Thymus (tissue), 11 donors: ENCODE data around the gene CGAS. TPM values are rescaled to one million over a fixed set of nuclear protein-coding genes. Genes with fewer than 3 reads are reported as not detected.
"Not testable (repeated sequence)": the region's sequence is repeated elsewhere in the genome, so short reads cannot be mapped to it uniquely, and the experiment has no call there.

Experiments
- DNase-seq, 9 donors: peaks; one replicate each; pipeline ENCODE4 v3.0.0-alpha.2; 2013; ENCODE audit warnings: low spot score in 9 of 9, low read depth in 6 of 9, missing footprints in 1 of 9
- H3K27ac ChIP-seq, 2 donors: one replicate each; pipeline ENCODE4 v1.5.1; 2013; ENCODE audit warnings: control low read depth in 1 of 2, low read depth in 1 of 2, low read length in 1 of 2, mild to moderate bottlenecking in 1 of 2, moderate library complexity in 1 of 2
- H3K27me3 ChIP-seq, 2 donors: one replicate each; pipeline ENCODE4 v1.5.1; 2013; ENCODE audit warnings: low read length in 1 of 2; ENCODE audit not compliant: control insufficient read depth in 2 of 2, insufficient read depth in 1 of 2
- H3K36me3 ChIP-seq, 2 donors: one replicate each; pipeline ENCODE4 v1.5.1; 2013; ENCODE audit warnings: low read length in 1 of 2, mild to moderate bottlenecking in 1 of 2, moderate library complexity in 1 of 2; ENCODE audit not compliant: control insufficient read depth in 2 of 2, insufficient read depth in 2 of 2
- H3K4me1 ChIP-seq, 2 donors: one replicate each; pipeline ENCODE4 v1.5.1; 2013; ENCODE audit warnings: low read length in 2 of 2; ENCODE audit not compliant: control insufficient read depth in 2 of 2, insufficient read depth in 2 of 2
- H3K4me3 ChIP-seq, 2 donors: one replicate each; pipeline ENCODE4 v1.5.1; 2013; ENCODE audit warnings: low read length in 2 of 2, control low read depth in 1 of 2, mild to moderate bottlenecking in 1 of 2
- H3K9me3 ChIP-seq, 2 donors: one replicate each; pipeline ENCODE4 v1.5.1; 2013; ENCODE audit warnings: low read length in 1 of 2, mild to moderate bottlenecking in 1 of 2; ENCODE audit not compliant: control insufficient read depth in 2 of 2, insufficient read depth in 1 of 2
- WGBS: extraction: QIAGEN DNeasy Blood & Tissue Kit; methylation state at CpG from one replicate; pipeline ENCODE4 v1.1.7; 2013; 5-methylcytosine and 5-hydroxymethylcytosine counted together
- polyA plus RNA-seq: library from polyadenylated mRNA; stranded (reverse); fragments of 200-250 nt; gene quantifications from one replicate; pipeline ENCODE4 v1.2.3, GENCODE V29; 2013
- total RNA-seq: library from RNA; stranded (reverse); fragments of 120-200 nt; gene quantifications from one replicate; pipeline ENCODE4 v1.2.4, GENCODE V29; 2013
- donor health status: healthy.

Gene CGAS
- total and polyA plus RNA-seq, 2 donors, result 4.7 to 6.1 TPM

- WGBS, result 97% methylated on average over 11 of the region's 11 CpGs
- no peak overlapping the region for H3K27ac ChIP-seq
- H3K9me3 ChIP-seq, result no peaks in the 10 kb centered on the region
- H3K27me3 ChIP-seq, result no peaks in the 10 kb centered on the region
- H3K4me1 ChIP-seq, result peaks cover 0 to 6% of the 10 kb centered on the region in 2 donors
- H3K4me3 ChIP-seq, result no peak overlapping the region
- no peak for DNase-seq
- H3K36me3 ChIP-seq, result peaks cover 0 to 3% of the 10 kb centered on the region in 2 donors
Observed at GRCh38 chr6:73418081-73418741, 33.9 kb downstream of the CGAS start.

- H3K27ac ChIP-seq, result no peak overlapping the region
- no peaks in the 10 kb centered on the region for H3K4me1 ChIP-seq
- no peaks in the 10 kb centered on the region for H3K27me3 ChIP-seq
- over 99% methylated on average over 3 of the region's 3 CpGs for WGBS
- no peaks in the 10 kb centered on the region for H3K36me3 ChIP-seq
- DNase-seq, result no peak
- no peaks in the 10 kb centered on the region for H3K9me3 ChIP-seq
- H3K4me3 ChIP-seq, result no peak overlapping the region
Observed at GRCh38 chr6:73413102-73413501, 39.0 kb downstream of the CGAS start.

GRCh38 chr6:73409395-73409794 is 42.7 kb downstream of the CGAS start:
- Histone ChIP-seq H3K27me3 (no peaks in the 10 kb centered on the region), H3K4me1 (no peaks in the 10 kb centered on the region), H3K9me3 (no peaks in the 10 kb centered on the region), H3K4me3 (no peak overlapping the region), H3K36me3 (no peaks in the 10 kb centered on the region), H3K27ac (no peak overlapping the region)
- 100% methylated on average over 1 of the region's 1 CpG for WGBS
- DNase-seq, result no peak

- Histone ChIP-seq H3K27me3 (no peaks in the 10 kb centered on the region), H3K4me3 (no peak overlapping the region), H3K36me3 (no peaks in the 10 kb centered on the region), H3K27ac (no peak overlapping the region), H3K4me1 (no peaks in the 10 kb centered on the region), H3K9me3 (no peaks in the 10 kb centered on the region)
- DNase-seq, result no peak
Observed at GRCh38 chr6:73400656-73401055, 51.4 kb downstream of the CGAS start.

DNA sequence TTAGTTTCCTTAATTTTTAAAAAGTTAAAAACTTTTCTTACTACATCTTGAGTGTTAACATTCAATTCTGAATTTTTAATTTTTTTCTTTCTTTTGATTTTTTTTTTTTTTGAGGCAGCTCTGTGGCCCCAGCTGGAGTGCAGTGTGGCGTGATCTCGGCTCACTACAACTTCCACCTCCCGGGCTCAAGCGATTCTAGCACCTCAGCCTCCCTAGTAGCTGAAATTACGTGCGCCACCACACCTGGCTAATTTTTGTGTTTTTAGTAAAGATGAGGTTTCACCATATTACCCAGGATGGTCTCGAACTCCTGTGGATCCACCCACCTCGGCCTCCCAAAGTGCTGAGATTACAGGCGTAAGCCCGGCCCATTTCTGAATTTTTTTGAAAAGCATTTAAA is 56.2 kb downstream of the CGAS start:
- Histone ChIP-seq H3K4me1 (no peaks in the 10 kb centered on the region), H3K9me3 (peaks cover 0 to 11% of the 10 kb centered on the region in 2 donors), H3K36me3 (no peaks in the 10 kb centered on the region), H3K4me3 (no peak overlapping the region), H3K27me3 (no peaks in the 10 kb centered on the region), H3K27ac (no peak overlapping the region)
- WGBS, result 98% methylated on average over 10 of the region's 10 CpGs
- DNase-seq, result no peak

DNA sequence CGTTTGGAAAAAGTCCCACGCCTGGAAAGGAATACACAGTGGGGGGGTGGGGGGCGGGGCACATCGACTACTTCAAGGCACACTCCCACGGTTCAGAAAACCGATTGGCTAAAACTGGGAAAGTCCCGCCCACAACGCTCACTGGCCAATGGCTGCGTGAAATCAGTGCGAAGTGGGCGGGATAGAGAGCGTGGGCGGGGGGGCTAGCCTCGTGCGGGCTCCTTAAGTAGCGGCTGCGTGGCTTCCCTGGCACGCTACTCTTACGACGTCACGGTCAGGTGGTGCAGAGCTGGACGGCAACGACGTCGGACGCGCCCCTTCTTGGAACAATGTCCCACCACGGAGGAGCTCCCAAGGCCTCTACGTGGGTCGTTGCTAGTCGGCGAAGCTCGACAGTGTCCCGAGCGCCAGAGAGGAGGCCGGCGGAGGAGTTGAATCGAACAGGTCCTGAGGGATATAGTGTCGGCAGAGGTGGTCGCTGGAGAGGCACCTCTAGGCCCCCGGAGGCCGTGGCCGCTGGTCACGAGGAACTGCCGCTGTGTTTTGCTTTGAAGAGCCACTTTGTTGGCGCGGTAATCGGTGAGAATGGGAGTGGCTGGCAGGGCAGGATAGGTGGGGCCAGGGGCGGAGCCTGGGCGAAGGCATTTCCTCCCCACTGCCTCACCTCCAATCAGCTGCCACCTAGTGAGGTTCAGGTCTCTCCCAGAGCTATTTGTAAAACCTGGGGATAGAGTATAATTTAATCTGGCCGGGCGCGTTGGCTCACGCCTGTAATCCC is 57.3 kb downstream of the CGAS start, which contains the start of gene DDX43:
Gene DDX43 (plus strand): TSS at position 252 of the 778 bp plus-strand sequence. CDS start 78 bp downstream, at position 330.
- Histone ChIP-seq H3K27ac (no peak within 1 kb of the TSS), H3K27me3 (peaks cover 0 to 2% of the 10 kb centered on the region in 2 donors), H3K36me3 (no peaks in the 10 kb centered on the region), H3K4me1 (no peaks in the 10 kb centered on the region), H3K4me3 (peak within 1 kb of the TSS in 1 of 2 donors; percentile 39), H3K9me3 (peaks cover 0 to 11% of the 10 kb centered on the region in 2 donors)
- peak in 2 of 9 donors; percentile 18 to 25 for DNase-seq
- 73% methylated on average over 54 of the region's 54 CpGs for WGBS

GRCh38 chr6:73393278-73393677 is 58.8 kb downstream of the CGAS start:
- Histone ChIP-seq H3K36me3 (no peaks in the 10 kb centered on the region), H3K27me3 (peaks cover 0 to 12% of the 10 kb centered on the region in 2 donors), H3K4me1 (no peaks in the 10 kb centered on the region), H3K4me3 (no peak overlapping the region), H3K9me3 (peaks cover 0 to 11% of the 10 kb centered on the region in 2 donors), H3K27ac (no peak overlapping the region)
- 98% methylated on average over 3 of the region's 3 CpGs for WGBS
- no peak for DNase-seq

- not testable (repeated sequence) for H3K4me3 ChIP-seq, H3K27ac ChIP-seq, H3K36me3 ChIP-seq, DNase-seq, H3K4me1 ChIP-seq
- Histone ChIP-seq H3K27me3 (peaks cover 3 to 18% of the 10 kb centered on the region in 2 donors), H3K9me3 (peaks cover 0 to 11% of the 10 kb centered on the region in 2 donors)
- 95% methylated on average over 4 of the region's 4 CpGs for WGBS
Observed at GRCh38 chr6:73392188-73392587, 59.9 kb downstream of the CGAS start.

DNA sequence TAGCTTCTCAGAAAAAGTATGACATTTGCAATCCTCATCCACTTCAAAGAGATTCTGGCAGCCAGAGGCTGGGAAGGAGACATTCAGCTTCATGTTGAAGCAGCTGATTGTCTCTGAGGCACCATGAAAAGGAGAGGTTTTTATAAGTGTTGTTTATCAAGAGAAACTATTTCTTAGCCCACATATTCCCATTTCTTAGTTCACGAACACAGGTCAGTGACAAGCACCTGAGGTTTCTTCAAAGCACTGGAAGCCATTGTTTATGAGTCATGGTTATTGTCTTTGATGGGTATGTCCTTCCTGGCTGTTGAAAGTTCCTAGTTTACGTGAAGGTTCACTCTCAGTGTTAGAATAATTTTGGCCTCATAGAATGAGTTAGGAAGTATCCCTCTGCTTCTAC is 60.4 kb downstream of the CGAS start:
- Histone ChIP-seq H3K9me3 (peaks cover 0 to 11% of the 10 kb centered on the region in 2 donors), H3K27ac (no peak overlapping the region), H3K27me3 (peaks cover 3 to 18% of the 10 kb centered on the region in 2 donors), H3K4me1 (no peaks in the 10 kb centered on the region), H3K4me3 (no peak overlapping the region), H3K36me3 (no peaks in the 10 kb centered on the region)
- WGBS, result 85% methylated on average over 2 of the region's 2 CpGs
- DNase-seq, result no peak
